ENCODE results near the gene ITPKB.

DNA sequence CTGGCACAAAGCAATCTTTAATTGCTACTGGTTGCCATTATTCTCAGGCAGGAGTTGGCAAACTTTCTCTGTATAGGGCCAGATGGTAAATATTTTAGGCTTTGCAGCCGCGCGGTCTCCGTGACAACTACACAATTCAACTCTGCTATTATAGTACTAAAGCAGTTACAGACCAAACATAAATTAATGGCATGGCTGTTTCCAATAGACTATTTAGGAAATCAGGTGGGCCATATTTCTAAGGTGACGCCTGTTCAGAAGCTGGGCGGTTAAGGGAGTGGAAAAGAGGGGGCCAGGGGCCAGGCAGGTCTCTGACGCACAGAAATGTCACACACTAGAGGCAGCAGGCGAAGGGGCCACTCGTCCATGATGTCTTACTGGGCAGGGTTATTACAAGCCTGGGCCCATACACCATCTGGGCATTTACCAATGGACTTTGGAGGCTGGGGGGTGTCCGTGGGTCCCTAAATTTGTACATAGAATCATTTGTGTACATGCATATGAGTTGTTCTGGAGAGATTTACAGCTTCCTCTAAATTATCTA is 110.4 kb downstream of the ITPKB start:
- TF ChIP-seq, protein P1, sequence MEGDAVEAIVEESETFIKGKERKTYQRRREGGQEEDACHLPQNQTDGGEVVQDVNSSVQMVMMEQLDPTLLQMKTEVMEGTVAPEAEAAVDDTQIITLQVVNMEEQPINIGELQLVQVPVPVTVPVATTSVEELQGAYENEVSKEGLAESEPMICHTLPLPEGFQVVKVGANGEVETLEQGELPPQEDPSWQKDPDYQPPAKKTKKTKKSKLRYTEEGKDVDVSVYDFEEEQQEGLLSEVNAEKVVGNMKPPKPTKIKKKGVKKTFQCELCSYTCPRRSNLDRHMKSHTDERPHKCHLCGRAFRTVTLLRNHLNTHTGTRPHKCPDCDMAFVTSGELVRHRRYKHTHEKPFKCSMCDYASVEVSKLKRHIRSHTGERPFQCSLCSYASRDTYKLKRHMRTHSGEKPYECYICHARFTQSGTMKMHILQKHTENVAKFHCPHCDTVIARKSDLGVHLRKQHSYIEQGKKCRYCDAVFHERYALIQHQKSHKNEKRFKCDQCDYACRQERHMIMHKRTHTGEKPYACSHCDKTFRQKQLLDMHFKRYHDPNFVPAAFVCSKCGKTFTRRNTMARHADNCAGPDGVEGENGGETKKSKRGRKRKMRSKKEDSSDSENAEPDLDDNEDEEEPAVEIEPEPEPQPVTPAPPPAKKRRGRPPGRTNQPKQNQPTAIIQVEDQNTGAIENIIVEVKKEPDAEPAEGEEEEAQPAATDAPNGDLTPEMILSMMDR (IDR thresholded peaks at IDR 0.05): no peak
- TF ChIP-seq POLR2A (IDR thresholded peaks at IDR 0.05): no peak

All from heart left ventricle (tissue), 13 donors.